Measurements from ENCODE around the gene KCNIP4.

- TF ChIP-seq CTCF (IDR thresholded peaks at IDR 0.05; ENCODE audit: extremely low read depth in 1 of 2, insufficient read depth in 1 of 2, low read depth in 1 of 2, low read length in 2 of 2) = no peak
- no peak for TF ChIP-seq POLR2AphosphoS5 (IDR thresholded peaks at IDR 0.05; ENCODE audit: insufficient read depth, low read depth, low read length)
- TF ChIP-seq POLR2A (IDR thresholded peaks at IDR 0.05; ENCODE audit: low read depth, low read length) = no peak
- TF ChIP-seq EZH2 (IDR thresholded peaks at IDR 0.05; ENCODE audit: borderline replicate concordance, low read depth, low read length, severe bottlenecking) = no peak
Observed at GRCh38 chr4:21826071-21826470, 122.5 kb downstream of the KCNIP4 start.

All from endothelial cell of umbilical vein (primary cell).